Left renal pelvis (tissue), 4 donors: ENCODE measurements around the gene P2RY6. TPM values are rescaled to one million over a fixed set of nuclear protein-coding genes. Genes with fewer than 3 reads are reported as not detected.
"Not testable (repeated sequence)": the region's sequence is repeated elsewhere in the genome, so short reads cannot be mapped to it uniquely, and the experiment has no call there.

Source experiments
- DNase-seq, 4 donors: peaks; one replicate each; pipeline ENCODE4 v3.0.0-alpha.2; 2013; ENCODE audit warnings: low read depth in 4 of 4, low spot score in 3 of 4
- polyA plus RNA-seq, 4 donors: library from polyadenylated mRNA; unstranded; fragments of 120-200 nt; gene quantifications; one replicate each; pipeline ENCODE4 v1.2.1, GENCODE V29; 2013; ENCODE audit not compliant: insufficient read length in 4 of 4

The P2RY6 gene
- polyA plus RNA-seq, 4 donors, result 0.68 to 1.3 (median 1.0) TPM

GRCh38 chr11:73258104-73259035 is 13.8 kb upstream of the P2RY6 start:
- no peak for DNase-seq

- DNase-seq, result no peak
Measured at GRCh38 chr11:73259406-73260126, 12.6 kb upstream of the P2RY6 start.

- no peak for DNase-seq
Measured at GRCh38 chr11:73260127-73260457, 12.0 kb upstream of the P2RY6 start.

GRCh38 chr11:73262851-73263495 is 9.2 kb upstream of the P2RY6 start:
- DNase-seq, result no peak

GRCh38 chr11:73263640-73264039 is 8.5 kb upstream of the P2RY6 start:
- no peak for DNase-seq

- DNase-seq, result no peak
Measured at GRCh38 chr11:73265278-73265810, 6.8 kb upstream of the P2RY6 start.

- DNase-seq, result no peak
Measured at GRCh38 chr11:73265853-73266645, 6.1 kb upstream of the P2RY6 start.

GRCh38 chr11:73266646-73267020 is 5.5 kb upstream of the P2RY6 start:
- DNase-seq, result no peak

GRCh38 chr11:73267122-73267846 is 4.9 kb upstream of the P2RY6 start:
- no peak for DNase-seq

GRCh38 chr11:73267906-73268540 is 4.1 kb upstream of the P2RY6 start:
- no peak for DNase-seq

GRCh38 chr11:73268671-73269271 is 3.4 kb upstream of the P2RY6 start:
- DNase-seq, result no peak

GRCh38 chr11:73269459-73270015 is 2.6 kb upstream of the P2RY6 start:
- no peak for DNase-seq

- DNase-seq, result no peak
Measured at GRCh38 chr11:73270016-73270854, 1.9 kb upstream of the P2RY6 start.

- DNase-seq, result no peak
Measured at GRCh38 chr11:73270855-73271477, 1.2 kb upstream of the P2RY6 start.

- DNase-seq, result not testable (repeated sequence)
Measured at GRCh38 chr11:73271478-73271865, 666 bp upstream of the P2RY6 start.

GRCh38 chr11:73272680-73273038 is 521 bp downstream of the P2RY6 start:
- no peak for DNase-seq

- DNase-seq, result no peak
Measured at GRCh38 chr11:73273222-73273895, 1.2 kb downstream of the P2RY6 start.
